B cell (primary cell): ENCODE measurements around the gene MAP3K21. TPM values are rescaled to one million over a fixed set of nuclear protein-coding genes. Genes with fewer than 3 reads are reported as not detected.
A peak's percentile ranks its signal among the peaks of the same experiment; 100 is the strongest.

Source experiments
- ATAC-seq: fragments of 200-7000 bp; cut with Tn5 transposase; one replicate; pipeline ENCODE4 v1.10.0; 2021; ENCODE audit warnings: low read depth, mild to moderate bottlenecking, moderate number of reproducible peaks, moderate library complexity
- CTCF ChIA-PET: fragments of 350-600 bp; sonication (Branson Sonifier 250); formaldehyde crosslinking; loops from one replicate; lab custom pipeline; 2021; ENCODE audit warnings: antibody characterized with exemption, inconsistent platforms; lab: Charles Lee
- POLR2A ChIA-PET: fragments of 350-600 bp; sonication (Branson Sonifier 250); formaldehyde crosslinking; loops from one replicate; lab custom pipeline; 2021; ENCODE audit warnings: antibody characterized with exemption; lab: Charles Lee
- DNase-seq: peaks from one replicate; pipeline ENCODE4 v3.0.0; 2013
- H2AFZ ChIP-seq: 2 replicates; pipeline ENCODE4 v1.6.1; 2012; ENCODE audit warnings: mild to moderate bottlenecking, low read depth, low read length; ENCODE audit not compliant: insufficient read depth, poor library complexity, severe bottlenecking
- H3K27ac ChIP-seq, 2 donors: 1 replicate in 1 of 2; 2 replicates in 1 of 2; pipeline ENCODE4 v1.5.1; 2012 to 2013; ENCODE audit warnings: low read length in 2 of 2, mild to moderate bottlenecking in 2 of 2, moderate library complexity in 1 of 2
- H3K27me3 ChIP-seq, 4 experiments: fragments of 200-600 bp in 1 of 4; sonication (generic) in 1 of 4; replicated peaks in 1 of 4; 1 replicate in 2 of 4; 2 replicates in 2 of 4; pipeline versions ENCODE4 v1.6.1 to v1.7.0; 2013 to 2016; ENCODE audit warnings: low read length in 3 of 4, mild to moderate bottlenecking in 2 of 4, mixed read lengths in 1 of 4, moderate library complexity in 1 of 4; ENCODE audit not compliant: insufficient read depth in 4 of 4, control insufficient read depth in 3 of 4; ENCODE audit errors: control extremely low read depth in 1 of 4
- H3K36me3 ChIP-seq, 2 experiments: replicated peaks in 1 of 2; 1 replicate in 1 of 2; 2 replicates in 1 of 2; pipeline versions ENCODE4 v1.6.1 to v1.7.1; 2013; ENCODE audit warnings: low read length in 1 of 2; ENCODE audit not compliant: insufficient read depth in 2 of 2, control insufficient read depth in 1 of 2; ENCODE audit errors: control extremely low read depth in 1 of 2, extremely low read depth in 1 of 2
- H3K4me1 ChIP-seq, 2 donors: fragments of 200-600 bp in 1 of 2; sonication (generic) in 1 of 2; 1 replicate in 1 of 2; 2 replicates in 1 of 2; pipeline versions ENCODE4 v1.5.1 to v1.6.1; 2013 to 2017; ENCODE audit warnings: low read length in 2 of 2; ENCODE audit not compliant: control insufficient read depth in 2 of 2, insufficient read depth in 2 of 2
- H3K4me2 ChIP-seq: replicated peaks from 2 replicates; pipeline ENCODE3; 2012; ENCODE audit warnings: mild to moderate bottlenecking, low read depth, low read length; ENCODE audit not compliant: poor library complexity, severe bottlenecking
- H3K4me3 ChIP-seq, 5 experiments: fragments of 200-600 bp in 1 of 5; sonication (generic) in 1 of 5; 1 replicate in 3 of 5; 2 replicates in 2 of 5; pipeline versions ENCODE4 v1.5.1 to v1.7.0; 2011 to 2016; ENCODE audit warnings: low read length in 4 of 5, mild to moderate bottlenecking in 4 of 5, low read depth in 2 of 5, control low read depth in 1 of 5, moderate library complexity in 1 of 5; ENCODE audit not compliant: insufficient read depth in 1 of 5; ENCODE audit errors: control extremely low read depth in 1 of 5, extremely low read depth in 1 of 5
- H3K79me2 ChIP-seq: fragments of 200-600 bp; sonication (generic); one replicate; pipeline ENCODE4 v1.6.0; 2016; ENCODE audit warnings: low read length; ENCODE audit not compliant: control insufficient read depth, insufficient read depth
- H3K9ac ChIP-seq: fragments of 200-600 bp; sonication (generic); 2 replicates; pipeline ENCODE4 v1.6.1; 2017; ENCODE audit warnings: mild to moderate bottlenecking, low read length, moderate library complexity
- H3K9me3 ChIP-seq, 3 donors: one replicate each; pipeline versions ENCODE4 v1.6.1 to v1.7.1; 2013; ENCODE audit warnings: low read length in 2 of 3; ENCODE audit not compliant: control insufficient read depth in 2 of 3, insufficient read depth in 1 of 3; ENCODE audit errors: control extremely low read depth in 1 of 3
- H4K20me1 ChIP-seq: 2 replicates; pipeline ENCODE4 v1.6.0; 2012; ENCODE audit warnings: mild to moderate bottlenecking, low read length; ENCODE audit not compliant: insufficient read depth, control insufficient read depth, poor library complexity, severe bottlenecking
- H3K27ac Mint-ChIP-seq: one replicate; pipeline ENCODE4 v1.8.0; 2021; ENCODE audit warnings: mixed read lengths
- H3K27me3 Mint-ChIP-seq: one replicate; pipeline ENCODE4 v1.8.0; 2021; ENCODE audit warnings: mixed read lengths
- H3K4me1 Mint-ChIP-seq: one replicate; pipeline ENCODE4 v1.8.0; 2021; ENCODE audit warnings: mixed read lengths
- H3K4me3 Mint-ChIP-seq: one replicate; pipeline ENCODE4 v1.8.0; 2021; ENCODE audit warnings: mixed read lengths
- H3K9me3 Mint-ChIP-seq: one replicate; pipeline ENCODE4 v1.8.0; 2022; ENCODE audit warnings: mixed read lengths; ENCODE audit not compliant: insufficient read depth
- EZH2 ChIP-seq: IDR thresholded peaks from 2 replicates; pipeline ENCODE4 v1.6.1; 2012; ENCODE audit warnings: borderline replicate concordance, low read depth, mild to moderate bottlenecking, moderate library complexity, low read length; ENCODE audit not compliant: insufficient read depth, poor library complexity, severe bottlenecking
- WGBS: methylation state at CpG from one replicate; pipeline ENCODE4 v1.1.5; 2013; ENCODE audit warnings: missing lambda C conversion rate; ENCODE audit not compliant: insufficient coverage; 5-methylcytosine and 5-hydroxymethylcytosine counted together
- intact Hi-C: fragments of 100-400 bp; cut with micrococcal nuclease; formaldehyde crosslinking; loops from one replicate; pipeline ENCODE4 v1.10.0; 2022
- polyA plus RNA-seq: library from polyadenylated mRNA; depleted of rRNA; stranded (reverse); fragments of >200 nt; gene quantifications from 2 replicates; pipeline ENCODE4 v1.2.3, GENCODE V29; 2012
- total RNA-seq, 2 donors: library from RNA; stranded (reverse); fragments of 120-200 nt in 1 of 2; gene quantifications; 1 replicate in 1 of 2; 2 replicates in 1 of 2; pipeline versions ENCODE4 v1.2.3 to v1.2.4, GENCODE V29; 2013 to 2022
- TF ChIP-seq, protein P1 (sequence below): fragments of 200-600 bp; IDR thresholded peaks from one replicate; pipeline ENCODE4 v1.8.0; 2022; ENCODE audit warnings: antibody characterized with exemption, mild to moderate bottlenecking

Gene MAP3K21
- total and polyA plus RNA-seq, 2 donors (not counting 1 experiment from before 2014, with no cell fraction given), result 1.5 to 3.7 TPM

DNA sequence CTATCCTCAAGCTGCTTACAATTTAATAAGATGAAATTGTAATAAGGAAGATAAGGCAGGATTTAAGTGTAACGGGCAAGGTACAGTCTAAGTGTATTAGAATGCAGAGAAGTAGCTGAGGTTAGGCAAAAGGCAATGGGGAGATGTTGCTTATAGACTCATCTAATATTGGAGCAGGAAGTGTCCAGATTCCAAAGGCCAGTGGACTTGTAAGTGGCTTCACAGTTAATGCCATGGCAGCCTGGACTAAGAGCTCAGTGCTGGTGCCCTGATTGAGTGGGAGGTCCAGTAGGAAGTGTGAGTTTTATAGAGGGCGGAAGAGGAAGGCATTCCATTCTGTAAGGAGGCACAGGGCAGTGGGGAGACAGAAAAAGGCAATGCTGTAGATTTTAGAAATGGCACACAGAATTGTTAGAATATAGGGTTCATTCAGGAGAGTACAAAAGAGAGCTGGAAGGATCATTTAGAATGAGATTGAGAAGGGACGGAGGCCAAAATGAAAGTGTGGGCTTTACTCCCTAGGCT is 12.6 kb downstream of the MAP3K21 start:
- no peak overlapping the region for H3K9ac ChIP-seq
- no peak overlapping the region for H3K27ac Mint-ChIP-seq
- H3K36me3 ChIP-seq, result no peaks in the 10 kb centered on the region
- no peaks in the 10 kb centered on the region for H3K9me3 Mint-ChIP-seq
- TF ChIP-seq, protein P1, sequence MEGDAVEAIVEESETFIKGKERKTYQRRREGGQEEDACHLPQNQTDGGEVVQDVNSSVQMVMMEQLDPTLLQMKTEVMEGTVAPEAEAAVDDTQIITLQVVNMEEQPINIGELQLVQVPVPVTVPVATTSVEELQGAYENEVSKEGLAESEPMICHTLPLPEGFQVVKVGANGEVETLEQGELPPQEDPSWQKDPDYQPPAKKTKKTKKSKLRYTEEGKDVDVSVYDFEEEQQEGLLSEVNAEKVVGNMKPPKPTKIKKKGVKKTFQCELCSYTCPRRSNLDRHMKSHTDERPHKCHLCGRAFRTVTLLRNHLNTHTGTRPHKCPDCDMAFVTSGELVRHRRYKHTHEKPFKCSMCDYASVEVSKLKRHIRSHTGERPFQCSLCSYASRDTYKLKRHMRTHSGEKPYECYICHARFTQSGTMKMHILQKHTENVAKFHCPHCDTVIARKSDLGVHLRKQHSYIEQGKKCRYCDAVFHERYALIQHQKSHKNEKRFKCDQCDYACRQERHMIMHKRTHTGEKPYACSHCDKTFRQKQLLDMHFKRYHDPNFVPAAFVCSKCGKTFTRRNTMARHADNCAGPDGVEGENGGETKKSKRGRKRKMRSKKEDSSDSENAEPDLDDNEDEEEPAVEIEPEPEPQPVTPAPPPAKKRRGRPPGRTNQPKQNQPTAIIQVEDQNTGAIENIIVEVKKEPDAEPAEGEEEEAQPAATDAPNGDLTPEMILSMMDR, result no peak
- TF ChIP-seq EZH2, result no peak
- intact Hi-C loops, result no loop called here
- DNase-seq (no peak), ATAC-seq (no peak)
- H3K9me3 ChIP-seq, result peaks cover 0 to 1% (median 0%) of the 10 kb centered on the region in 3 donors
- H3K4me1 ChIP-seq, result no peaks in the 10 kb centered on the region
- H3K4me2 ChIP-seq, result no peak overlapping the region
- peaks cover 0 to 3% (median 0%) of the 10 kb centered on the region in 4 experiments for H3K27me3 ChIP-seq
- WGBS, result 93% methylated on average over 3 of the region's 3 CpGs
- no peaks in the 10 kb centered on the region for H3K79me2 ChIP-seq
- H3K4me3 ChIP-seq, result no peak overlapping the region
- CTCF ChIA-PET, result no interaction called here
- peaks cover 5% of the 10 kb centered on the region for H3K4me1 Mint-ChIP-seq
- POLR2A ChIA-PET, result no interaction called here
- no peak overlapping the region for H3K4me3 Mint-ChIP-seq
- H4K20me1 ChIP-seq, result no peaks in the 10 kb centered on the region
- H3K27ac ChIP-seq, result no peak overlapping the region
- H2AFZ ChIP-seq, result no peak overlapping the region
- H3K27me3 Mint-ChIP-seq, result peaks cover 48% of the 10 kb centered on the region

DNA sequence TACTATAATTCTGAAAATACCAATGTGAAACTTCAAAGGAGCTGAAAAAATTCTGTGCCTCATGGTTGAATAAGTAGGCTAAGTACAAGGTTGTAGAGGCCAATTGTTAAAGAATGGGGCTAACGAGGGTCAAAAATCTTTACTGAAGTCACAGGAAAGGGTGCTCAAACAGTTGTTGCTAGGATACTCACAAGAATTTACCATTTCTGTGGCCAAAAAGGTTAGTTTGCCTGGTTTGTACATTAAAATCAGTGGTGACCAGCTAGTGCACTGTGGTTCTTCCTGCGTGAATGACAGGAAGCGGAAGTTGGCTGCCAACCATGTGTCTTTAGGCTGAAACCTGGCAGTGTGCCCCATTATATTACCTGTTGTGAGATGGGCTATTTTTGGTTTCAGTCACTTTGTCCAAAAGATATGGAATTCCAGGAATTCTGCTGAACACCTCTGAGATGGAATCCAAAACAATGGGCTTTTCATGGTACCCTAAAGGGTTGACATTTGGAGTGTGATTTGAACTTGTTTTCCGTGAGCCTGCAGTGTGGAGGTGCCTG is 13.5 kb downstream of the MAP3K21 start:
- peaks cover 0 to 3% (median 0%) of the 10 kb centered on the region in 4 experiments for H3K27me3 ChIP-seq
- H3K4me1 Mint-ChIP-seq, result peaks cover 5% of the 10 kb centered on the region
- H3K79me2 ChIP-seq, result no peaks in the 10 kb centered on the region
- no peak for TF ChIP-seq EZH2
- TF ChIP-seq, protein P1, result no peak
- H3K27ac ChIP-seq, result no peak overlapping the region
- no peak overlapping the region for H3K4me2 ChIP-seq
- no peak for DNase-seq
- intact Hi-C loops, result no loop called here
- no peaks in the 10 kb centered on the region for H4K20me1 ChIP-seq
- H3K4me3 ChIP-seq, result no peak overlapping the region
- POLR2A ChIA-PET, result no interaction called here
- H3K9me3 ChIP-seq, result peaks cover 0 to 1% (median 0%) of the 10 kb centered on the region in 3 donors
- no peaks in the 10 kb centered on the region for H3K9me3 Mint-ChIP-seq
- no peaks in the 10 kb centered on the region for H3K36me3 ChIP-seq
- no peak for ATAC-seq
- no peaks in the 10 kb centered on the region for H3K4me1 ChIP-seq
- 75% methylated on average over 4 of the region's 4 CpGs for WGBS
- H3K27me3 Mint-ChIP-seq, result peaks cover 48% of the 10 kb centered on the region
- no peak overlapping the region for H3K27ac Mint-ChIP-seq
- H2AFZ ChIP-seq, result peak overlapping the region; percentile 26
- H3K4me3 Mint-ChIP-seq, result no peak overlapping the region
- no peak overlapping the region for H3K9ac ChIP-seq
- CTCF ChIA-PET, result no interaction called here
